ENCODE results near the gene RAP1GAP2.
A peak's percentile ranks its signal among the peaks of the same experiment; 100 is the strongest.

The RAP1GAP2 gene

GRCh38 chr17:2961446-2961845 lies 165.2 kb downstream of the RAP1GAP2 start:
- H3K27ac ChIP-seq, result peak overlapping the region; percentile 87
- TF ChIP-seq CTCF (conservative IDR thresholded peaks at IDR 0.05) (no peak), ZFX (IDR thresholded peaks at IDR 0.05) (no peak)

- TF ChIP-seq CTCF (conservative IDR thresholded peaks at IDR 0.05) (no peak), ZFX (IDR thresholded peaks at IDR 0.05) (no peak)
- peak overlapping the region; percentile 3; the same call in 1 of the 2 replicates for H3K27ac ChIP-seq
Measured at GRCh38 chr17:2962236-2962635, 166.0 kb downstream of the RAP1GAP2 start.

DNA sequence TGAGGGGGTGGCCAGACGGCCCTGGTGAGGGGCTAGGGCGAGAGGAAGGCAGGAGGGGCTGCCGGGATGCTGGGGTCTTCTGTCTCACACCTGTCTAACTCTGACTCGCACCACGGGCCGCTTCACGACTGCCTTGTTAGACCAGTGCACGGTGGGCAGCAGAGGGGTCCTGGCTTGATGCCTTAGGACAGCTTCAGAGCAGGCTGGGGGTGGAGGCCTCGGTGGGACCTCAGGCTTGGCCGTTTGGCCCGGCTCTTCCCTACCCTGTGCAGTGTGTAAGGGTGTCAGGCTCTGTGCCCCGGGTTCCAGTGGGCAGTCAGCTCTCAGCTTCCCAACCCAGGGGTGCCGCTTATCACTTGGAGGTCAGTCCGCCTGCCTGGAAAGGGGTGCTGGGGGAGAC lies 166.5 kb downstream of the RAP1GAP2 start:
- peak overlapping the region; percentile 3; the same call in 1 of the 2 replicates for H3K27ac ChIP-seq
- TF ChIP-seq ZFX (IDR thresholded peaks at IDR 0.05), result no peak
- no peak for TF ChIP-seq CTCF (conservative IDR thresholded peaks at IDR 0.05)

DNA sequence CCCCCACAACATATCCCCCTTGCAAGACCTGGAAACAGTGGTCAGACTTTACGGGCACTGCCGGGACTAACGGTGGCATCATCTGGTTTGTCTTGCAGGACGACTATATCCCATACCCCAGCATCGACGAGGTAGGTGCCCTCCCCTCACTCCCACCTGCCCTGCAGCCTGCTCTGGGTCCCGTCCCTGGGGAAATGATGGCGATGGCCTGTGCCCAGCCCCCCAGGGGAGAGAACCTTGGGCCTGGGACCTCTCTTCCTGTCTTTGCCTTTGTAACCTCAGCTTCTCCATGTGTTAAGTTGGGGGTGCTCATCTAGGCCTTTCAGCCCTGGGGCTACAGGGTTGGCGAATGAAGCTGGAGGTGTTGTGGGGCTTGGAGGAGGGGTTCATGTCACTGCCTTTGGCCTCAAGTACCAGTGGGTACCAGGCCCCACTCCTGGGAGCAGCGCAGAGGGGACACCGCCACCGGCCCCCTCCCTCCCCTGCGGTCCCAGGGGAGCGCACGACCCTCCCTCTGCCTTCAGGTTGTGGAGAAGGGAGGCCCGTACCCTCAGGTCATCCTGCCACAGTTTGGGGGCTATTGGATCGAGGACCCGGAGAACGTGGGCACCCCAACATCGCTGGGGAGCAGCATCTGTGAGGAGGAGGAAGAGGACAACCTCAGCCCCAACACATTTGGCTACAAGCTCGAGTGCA lies 167.2 kb downstream of the RAP1GAP2 start:
- H3K27ac ChIP-seq, result peak overlapping the region; percentile 30
- TF ChIP-seq ZFX (IDR thresholded peaks at IDR 0.05) (no peak), CTCF (conservative IDR thresholded peaks at IDR 0.05) (no peak)

DNA sequence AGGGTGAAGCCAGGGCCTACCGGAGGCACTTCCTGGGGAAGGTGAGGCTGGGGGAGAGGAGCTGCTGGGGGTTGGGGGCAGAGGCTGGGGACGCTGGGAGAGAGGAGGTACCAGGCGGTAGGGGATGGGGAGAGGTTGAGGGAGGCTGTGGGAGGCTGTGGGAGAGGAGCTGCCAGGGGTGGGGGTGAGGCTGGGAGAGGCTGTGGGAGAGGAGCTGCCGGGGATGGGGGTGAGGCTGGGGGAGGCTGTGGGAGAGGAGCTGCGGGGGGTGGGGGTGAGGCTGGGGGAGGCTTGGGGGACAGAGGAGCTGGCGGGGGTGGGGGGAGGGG lies 167.8 kb downstream of the RAP1GAP2 start:
- peak overlapping the region; percentile 80 for H3K27ac ChIP-seq
- TF ChIP-seq ZFX (IDR thresholded peaks at IDR 0.05), result no peak
- no peak for TF ChIP-seq CTCF (conservative IDR thresholded peaks at IDR 0.05)

GRCh38 chr17:2964370-2964769 lies 168.1 kb downstream of the RAP1GAP2 start:
- H3K27ac ChIP-seq, result peak overlapping the region; percentile 80
- TF ChIP-seq CTCF (conservative IDR thresholded peaks at IDR 0.05), result no peak
- no peak for TF ChIP-seq ZFX (IDR thresholded peaks at IDR 0.05)

GRCh38 chr17:2964831-2965230 lies 168.6 kb downstream of the RAP1GAP2 start:
- TF ChIP-seq ZFX (IDR thresholded peaks at IDR 0.05) (no peak), CTCF (conservative IDR thresholded peaks at IDR 0.05) (no peak)
- H3K27ac ChIP-seq, result peak overlapping the region; percentile 80

All from C4-2B (cell line).